ENCODE results near the gene GFPT2.
A peak's percentile ranks its signal among the peaks of the same experiment; 100 is the strongest.

GFPT2 gene

GRCh38 chr5:180353048-180353979 lies at the start of gene GFPT2:
TSS of gene GFPT2 (minus strand) at chr5:180353336. CDS start at chr5:180353217, 119 bp downstream.
- DNase-seq (ENCODE audit: low spot score): peak; percentile 9

- no peak for DNase-seq (ENCODE audit: low spot score)
Observed at GRCh38 chr5:180402716-180403115, 49.6 kb upstream of the GFPT2 start.

GRCh38 chr5:180401229-180401907 lies 48.2 kb upstream of the GFPT2 start:
- DNase-seq (ENCODE audit: low spot score): no peak

- DNase-seq (ENCODE audit: low spot score): no peak
Observed at GRCh38 chr5:180400416-180400815, 47.3 kb upstream of the GFPT2 start.

- no peak for DNase-seq (ENCODE audit: low spot score)
Observed at GRCh38 chr5:180399401-180400215, 46.5 kb upstream of the GFPT2 start.

- DNase-seq (ENCODE audit: low spot score): no peak
Observed at GRCh38 chr5:180396926-180397325, 43.8 kb upstream of the GFPT2 start.

GRCh38 chr5:180395540-180396274 lies 42.6 kb upstream of the GFPT2 start:
- DNase-seq (ENCODE audit: low spot score): no peak

GRCh38 chr5:180394031-180394636 lies 41.0 kb upstream of the GFPT2 start:
- no peak for DNase-seq (ENCODE audit: low spot score)

- no peak for DNase-seq (ENCODE audit: low spot score)
Observed at GRCh38 chr5:180391276-180391675, 38.1 kb upstream of the GFPT2 start.

GRCh38 chr5:180390441-180391190 lies 37.5 kb upstream of the GFPT2 start:
- DNase-seq (ENCODE audit: low spot score): no peak

- no peak for DNase-seq (ENCODE audit: low spot score)
Observed at GRCh38 chr5:180389252-180390101, 36.3 kb upstream of the GFPT2 start.

- no peak for DNase-seq (ENCODE audit: low spot score)
Observed at GRCh38 chr5:180387798-180388197, 34.7 kb upstream of the GFPT2 start.

- DNase-seq (ENCODE audit: low spot score): no peak
Observed at GRCh38 chr5:180382926-180383325, 29.8 kb upstream of the GFPT2 start.

- no peak for DNase-seq (ENCODE audit: low spot score)
Observed at GRCh38 chr5:180381851-180382480, 28.8 kb upstream of the GFPT2 start.

GRCh38 chr5:180381428-180381827 lies 28.3 kb upstream of the GFPT2 start:
- no peak for DNase-seq (ENCODE audit: low spot score)

GRCh38 chr5:180380856-180381255 lies 27.7 kb upstream of the GFPT2 start:
- no peak for DNase-seq (ENCODE audit: low spot score)

- no peak for DNase-seq (ENCODE audit: low spot score)
Observed at GRCh38 chr5:180380441-180380840, 27.3 kb upstream of the GFPT2 start.

- no peak for DNase-seq (ENCODE audit: low spot score)
Observed at GRCh38 chr5:180379355-180380070, 26.4 kb upstream of the GFPT2 start.
